Keratinocyte (primary cell): ENCODE measurements around the gene TMBIM1. TPM values are rescaled to one million over a fixed set of nuclear protein-coding genes. Genes with fewer than 3 reads are reported as not detected.

ENCODE experiments used
- DNase-seq: peaks from one replicate; pipeline ENCODE4 v3.0.0-alpha.2; 2011; ENCODE audit warnings: low read depth, missing footprints, low spot score
- FAIRE-seq: peaks from 2 replicates; lab custom pipeline; 2011; peaks lifted over from hg19 to GRCh38; lab: Jason Lieb, UNC
- H2AFZ ChIP-seq: 2 replicates; pipeline ENCODE4 v1.6.0; 2012; ENCODE audit warnings: low read length, control low read depth, inconsistent platforms; ENCODE audit not compliant: control insufficient read depth
- H3K27ac ChIP-seq: 2 replicates; pipeline ENCODE4 v1.5.1; 2011; ENCODE audit warnings: low read length; ENCODE audit not compliant: control insufficient read depth, insufficient read depth
- H3K27me3 ChIP-seq: 3 replicates; pipeline ENCODE4 v1.6.0; 2011; ENCODE audit warnings: low read length; ENCODE audit not compliant: control insufficient read depth, insufficient read depth; ENCODE audit errors: extremely low read depth
- H3K36me3 ChIP-seq, 2 experiments: 2 replicates in 1 of 2; 3 replicates in 1 of 2; pipeline ENCODE4 v1.5.1; 2011; ENCODE audit warnings: low read length in 2 of 2, mild to moderate bottlenecking in 1 of 2; ENCODE audit not compliant: control insufficient read depth in 2 of 2, insufficient read depth in 2 of 2; ENCODE audit errors: extremely low read depth in 1 of 2
- H3K4me1 ChIP-seq: 3 replicates; pipeline ENCODE4 v1.5.1; 2011; ENCODE audit warnings: low read length; ENCODE audit not compliant: control insufficient read depth, insufficient read depth; ENCODE audit errors: extremely low read depth
- H3K4me2 ChIP-seq: 3 replicates; pipeline ENCODE4 v1.6.0; 2011; ENCODE audit warnings: low read depth, low read length; ENCODE audit not compliant: control insufficient read depth, insufficient read depth; ENCODE audit errors: extremely low read depth
- H3K4me3 ChIP-seq, 3 experiments: fragments of 200-600 bp in 1 of 3; sonication (generic) in 1 of 3; 2 replicates in 2 of 3; 3 replicates in 1 of 3; pipeline ENCODE4 v1.5.1; 2011 to 2016; ENCODE audit warnings: low read length in 3 of 3, mild to moderate bottlenecking in 3 of 3, control low read depth in 2 of 3, inconsistent platforms in 1 of 3, low read depth in 1 of 3, mixed read lengths in 1 of 3, mixed run types in 1 of 3, moderate library complexity in 1 of 3; ENCODE audit not compliant: control insufficient read depth in 2 of 3, insufficient read depth in 2 of 3; ENCODE audit errors: extremely low read depth in 1 of 3
- H3K79me2 ChIP-seq: 2 replicates; pipeline ENCODE4 v1.6.0; 2012; ENCODE audit warnings: low read length; ENCODE audit not compliant: control insufficient read depth, insufficient read depth
- H3K9ac ChIP-seq: 3 replicates; pipeline ENCODE4 v1.6.0; 2011; ENCODE audit warnings: low read length; ENCODE audit not compliant: control insufficient read depth, insufficient read depth; ENCODE audit errors: extremely low read depth
- H3K9me1 ChIP-seq: 3 replicates; pipeline ENCODE4 v1.6.0; 2011; ENCODE audit warnings: low read length; ENCODE audit not compliant: control insufficient read depth, insufficient read depth; ENCODE audit errors: extremely low read depth
- H3K9me3 ChIP-seq: 2 replicates; pipeline ENCODE4 v1.5.1; 2012; ENCODE audit warnings: low read depth, low read length; ENCODE audit not compliant: control insufficient read depth
- H4K20me1 ChIP-seq: 3 replicates; pipeline ENCODE4 v1.6.0; 2011; ENCODE audit warnings: low read length; ENCODE audit not compliant: control insufficient read depth, insufficient read depth; ENCODE audit errors: extremely low read depth
- CTCF ChIP-seq, 3 experiments: IDR thresholded peaks in 1 of 3; conservative IDR thresholded peaks in 1 of 3; optimal IDR thresholded peaks in 1 of 3; 2 replicates in 2 of 3; 3 replicates in 1 of 3; pipeline versions ENCODE3 to v1.5.1; 2011; ENCODE audit warnings: low read length in 3 of 3, mild to moderate bottlenecking in 3 of 3, moderate library complexity in 2 of 3, control low read depth in 1 of 3, inconsistent platforms in 1 of 3; ENCODE audit not compliant: insufficient read depth in 2 of 3; ENCODE audit errors: extremely low read depth in 1 of 3
- EZH2 ChIP-seq: IDR thresholded peaks from one replicate; pipeline ENCODE4 v1.6.1; 2012; ENCODE audit warnings: inconsistent platforms, mild to moderate bottlenecking, low read length, moderate library complexity
- dilution Hi-C: fragments of 300-500 bp; cut with MboI; formaldehyde crosslinking; loops from one replicate; pipeline ENCODE4 v1.7.0; 2020; ENCODE audit warnings: low sequenced_read_pairs; ENCODE audit not compliant: extremely low pct_ligation_motif_present
- polyA plus RNA-seq, 5 experiments: library from polyadenylated mRNA; depleted of rRNA in 3 of 5; stranded (reverse) in 3 of 5; stranded (forward) in 1 of 5; unstranded in 1 of 5; fragments of >200 nt; gene quantifications; 1 replicate in 1 of 5; 2 replicates in 3 of 5; 3 replicates in 1 of 5; pipeline versions ENCODE4 v1.2.1 to v1.2.3, GENCODE V29; 2011 to 2012; ENCODE audit warnings: missing spikeins in 2 of 5, low read depth in 1 of 5, low replicate concordance in 1 of 5

TMBIM1 gene
- polyA plus RNA-seq, 1 donor (not counting 4 experiments of a cell fraction or from before 2014, with no cell fraction given), result 609 TPM

- TF ChIP-seq CTCF (optimal IDR thresholded peaks at IDR 0.05 in 1 of 3, IDR thresholded peaks at IDR 0.05 in 1 of 3, conservative IDR thresholded peaks at IDR 0.05 in 1 of 3; ENCODE audit: extremely low read depth in 1 of 3, insufficient read depth in 2 of 3, low read length in 3 of 3), result no peak
- TF ChIP-seq EZH2, result no peak
- no peaks in the 10 kb centered on the region for H3K4me1 ChIP-seq
- H3K4me2 ChIP-seq, result no peak overlapping the region
- DNase-seq (no peak), FAIRE-seq (no peak)
- H3K9me3 ChIP-seq, result no peaks in the 10 kb centered on the region
- H3K4me3 ChIP-seq, result no peak overlapping the region
- H3K27me3 ChIP-seq, result no peaks in the 10 kb centered on the region
- no peaks in the 10 kb centered on the region for H3K9me1 ChIP-seq
- dilution Hi-C loops, result no loop called here
- H3K9ac ChIP-seq, result no peak overlapping the region
- H3K36me3 ChIP-seq, result no peaks in the 10 kb centered on the region
- no peaks in the 10 kb centered on the region for H3K79me2 ChIP-seq
- no peak overlapping the region for H3K27ac ChIP-seq
- H4K20me1 ChIP-seq, result no peaks in the 10 kb centered on the region
- H2AFZ ChIP-seq, result no peak overlapping the region
Observed at GRCh38 chr2:218306184-218306920, 14.0 kb upstream of the TMBIM1 start.

GRCh38 chr2:218305383-218305782 is 13.1 kb upstream of the TMBIM1 start:
- H4K20me1 ChIP-seq, result no peaks in the 10 kb centered on the region
- dilution Hi-C loops, result no loop called here
- FAIRE-seq, result no peak
- no peaks in the 10 kb centered on the region for H3K36me3 ChIP-seq
- no peaks in the 10 kb centered on the region for H3K27me3 ChIP-seq
- TF ChIP-seq EZH2 (no peak), CTCF (optimal IDR thresholded peaks at IDR 0.05 in 1 of 3, IDR thresholded peaks at IDR 0.05 in 1 of 3, conservative IDR thresholded peaks at IDR 0.05 in 1 of 3; ENCODE audit: extremely low read depth in 1 of 3, insufficient read depth in 2 of 3, low read length in 3 of 3) (no peak)
- H3K9me1 ChIP-seq, result no peaks in the 10 kb centered on the region
- no peak overlapping the region for H3K4me3 ChIP-seq
- H2AFZ ChIP-seq, result no peak overlapping the region
- no peak overlapping the region for H3K9ac ChIP-seq
- H3K9me3 ChIP-seq, result no peaks in the 10 kb centered on the region
- peaks cover 2% of the 10 kb centered on the region for H3K4me1 ChIP-seq
- H3K79me2 ChIP-seq, result no peaks in the 10 kb centered on the region
- DNase-seq, result no peak
- no peak overlapping the region for H3K4me2 ChIP-seq
- no peak overlapping the region for H3K27ac ChIP-seq
